Skin of body (tissue), 2 donors: ENCODE measurements around the gene ZNF784. TPM values are rescaled to one million over a fixed set of nuclear protein-coding genes. Genes with fewer than 3 reads are reported as not detected.
"Not testable (repeated sequence)": the region's sequence is repeated elsewhere in the genome, so short reads cannot be mapped to it uniquely, and the experiment has no call there.

Experiments used
- DNase-seq: peaks from one replicate; lab custom pipeline; 2025; lab: John Stamatoyannopoulos, UW
- total RNA-seq: library from RNA; depleted of rRNA; stranded (reverse); fragments of >200 nt; gene quantifications from one replicate; pipeline ENCODE4 v1.2.3, GENCODE V29; 2014

Gene ZNF784
- total RNA-seq, 1 donor from 2014 or later, result 3.2 TPM

GRCh38 chr19:55585658-55586339, 38.6 kb downstream of the ZNF784 start:
- DNase-seq, result peak; percentile 69

- no peak for DNase-seq
Measured at GRCh38 chr19:55584871-55585270, 39.5 kb downstream of the ZNF784 start.

GRCh38 chr19:55583897-55584296, 40.5 kb downstream of the ZNF784 start:
- not testable (repeated sequence) for DNase-seq

DNA sequence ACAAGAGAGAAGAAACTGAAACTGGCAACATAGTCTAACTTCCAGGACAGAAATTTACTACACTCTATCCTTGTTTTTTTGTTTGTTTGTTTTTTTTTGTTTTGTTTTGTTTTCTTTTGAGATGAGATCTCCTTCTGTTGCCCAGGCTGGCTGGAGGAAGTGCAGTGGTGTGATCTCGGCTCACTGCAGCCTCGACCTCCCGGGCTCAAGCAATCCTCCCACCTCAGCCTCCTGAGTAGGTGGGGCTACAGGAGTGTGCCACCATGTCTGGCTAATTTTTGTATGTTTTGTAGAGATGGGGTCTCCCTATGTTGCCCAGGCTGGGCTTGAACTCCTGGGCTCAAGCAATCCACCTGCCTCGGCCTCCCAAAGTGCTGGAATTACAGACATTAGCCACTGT, 42.1 kb downstream of the ZNF784 start:
- not testable (repeated sequence) for DNase-seq

GRCh38 chr19:55581823-55582223, 42.5 kb downstream of the ZNF784 start:
- DNase-seq, result no peak

- no peak for DNase-seq
Measured at GRCh38 chr19:55581145-55581822, 43.1 kb downstream of the ZNF784 start.

GRCh38 chr19:55580628-55581144, 43.7 kb downstream of the ZNF784 start, which contains the start of gene ZNF579:
Gene ZNF579 (minus strand): TSS chr19:55580848. CDS start chr19:55579639, 1,209 bp downstream.
- peak; percentile 90 for DNase-seq

DNA sequence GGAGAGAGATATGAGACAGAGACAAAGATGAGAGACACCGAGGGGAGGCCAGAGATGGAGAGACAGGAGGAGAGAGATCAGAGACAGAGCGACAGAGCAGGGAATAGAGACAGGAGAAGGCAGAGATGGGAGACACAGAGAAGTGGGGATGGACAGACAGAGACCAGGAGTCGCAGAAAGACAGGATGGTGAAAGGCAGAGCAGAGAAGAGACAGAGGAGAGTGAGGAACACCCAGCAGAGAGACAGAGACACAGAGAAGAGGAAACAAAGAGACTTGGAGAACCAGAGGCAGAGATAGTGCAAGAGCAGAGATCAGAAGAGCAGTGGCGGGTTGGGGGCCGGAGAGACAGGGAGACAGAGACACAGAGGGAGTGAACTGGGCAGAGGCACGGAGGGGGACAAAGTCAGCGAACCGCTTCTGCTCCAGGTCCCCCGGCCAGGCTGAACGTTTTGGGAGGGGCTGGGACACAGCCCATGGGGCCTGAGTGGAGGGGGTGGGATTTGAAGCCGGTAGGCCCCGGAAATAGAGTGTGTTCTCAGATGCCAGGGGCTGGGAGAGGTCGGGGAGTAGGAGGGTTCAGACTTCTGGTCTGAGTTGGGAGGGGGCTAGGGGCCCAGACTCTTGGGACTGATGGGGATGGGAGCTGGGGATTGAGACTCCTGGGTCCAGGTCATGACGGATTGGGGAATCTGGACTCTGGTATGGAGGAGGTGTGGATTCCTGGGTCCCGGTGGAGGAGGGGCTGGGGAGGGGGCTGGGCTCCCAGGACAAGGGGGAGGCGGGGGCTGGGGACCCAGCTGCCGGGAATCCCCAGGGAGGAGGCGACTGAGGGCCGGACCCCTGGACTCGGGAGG, 44.4 kb downstream of the ZNF784 start:
- DNase-seq, result peak; percentile 24

- DNase-seq, result no peak
Measured at GRCh38 chr19:55578761-55579747, 45.3 kb downstream of the ZNF784 start.

DNA sequence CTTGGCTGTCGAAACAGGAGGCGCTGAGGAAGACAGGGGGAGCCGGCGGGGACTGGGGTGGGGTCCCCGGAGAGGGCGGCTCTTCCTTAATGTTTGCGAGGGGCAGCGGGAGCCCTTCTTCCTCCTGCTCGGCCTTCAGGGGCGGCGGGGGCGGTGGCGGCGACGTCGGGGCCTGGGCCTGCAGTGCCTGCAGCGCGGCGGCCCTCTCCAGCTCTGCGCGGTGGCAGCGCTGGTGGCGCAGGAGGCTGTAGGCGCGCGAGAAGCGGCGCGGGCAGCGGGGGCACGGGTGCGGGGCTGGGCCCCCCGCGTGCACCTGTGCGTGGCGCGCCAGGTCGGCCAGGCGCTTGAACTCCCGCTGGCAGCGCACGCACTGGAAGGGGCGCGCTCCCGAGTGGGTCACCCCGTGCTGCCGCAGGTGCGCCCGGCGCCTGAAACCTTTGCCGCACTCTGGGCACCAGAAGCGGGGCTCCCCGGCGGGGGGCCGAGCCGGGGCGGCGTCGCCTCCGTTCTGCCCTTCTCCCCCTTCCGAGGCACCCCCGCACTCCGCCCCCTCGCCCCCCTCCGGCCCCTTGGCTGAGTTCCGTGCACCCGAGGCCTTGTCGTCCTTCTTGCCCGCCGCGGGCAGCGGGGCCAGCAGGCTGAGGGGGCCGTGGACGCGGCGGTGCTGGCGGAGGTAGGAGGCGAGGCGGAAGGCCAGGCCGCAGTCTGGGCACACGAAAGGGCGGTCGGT, 46.2 kb downstream of the ZNF784 start:
- no peak for DNase-seq

DNA sequence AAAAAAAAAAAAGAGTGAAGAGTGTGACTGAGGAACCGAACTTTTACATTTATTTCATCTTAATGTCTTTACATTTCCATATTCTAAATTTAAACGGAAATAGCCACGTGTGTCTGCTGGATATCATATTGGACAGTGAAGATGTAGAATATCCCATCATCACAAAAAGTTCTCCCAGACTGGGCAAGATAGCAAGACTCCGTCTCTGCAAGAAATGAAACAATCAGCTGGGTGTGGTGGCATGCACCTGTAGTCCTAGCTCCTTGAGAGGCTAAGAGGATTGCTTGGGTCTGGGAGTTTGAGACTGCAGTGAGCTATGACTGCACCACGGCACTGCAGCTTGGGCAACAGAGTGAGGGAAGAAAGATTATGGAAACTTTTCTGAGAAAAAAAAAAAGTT, 47.6 kb downstream of the ZNF784 start:
- no peak for DNase-seq

DNA sequence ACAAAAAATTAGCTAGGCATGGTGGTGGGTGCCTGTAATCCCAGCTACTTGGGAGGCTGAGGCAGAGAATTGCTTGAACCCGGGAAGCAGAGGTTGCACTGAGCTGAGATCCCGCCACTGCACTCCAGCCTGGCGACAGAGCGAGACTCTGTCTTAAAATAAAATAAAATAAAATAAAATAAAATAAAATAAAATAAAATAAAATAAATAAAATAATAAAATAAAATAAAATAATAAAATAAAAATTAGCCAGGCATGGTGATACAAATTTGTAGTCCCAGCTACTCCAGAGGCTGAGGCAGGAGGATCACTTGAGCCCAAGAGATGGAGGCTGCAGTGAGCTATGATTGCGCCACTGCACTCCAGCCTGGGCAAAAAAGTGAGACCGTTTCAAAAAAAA, 50.4 kb downstream of the ZNF784 start:
- DNase-seq, result not testable (repeated sequence)

Other genes with a start within 250 kb of the ZNF784 start
- gene TMEM190, start 247.7 kb downstream of the ZNF784 start, total RNA-seq, result not detected
- 0.30 TPM for gene TMEM238, start 240.3 kb downstream of the ZNF784 start, total RNA-seq
- gene RPL28, start 238.6 kb downstream of the ZNF784 start, total RNA-seq, result 377 TPM
- 25.4 TPM for gene UBE2S, start 216.8 kb downstream of the ZNF784 start, total RNA-seq
- 0.10 TPM for gene SHISA7, start 181.3 kb downstream of the ZNF784 start, total RNA-seq
- 23.0 TPM for gene ISOC2, start 162.9 kb downstream of the ZNF784 start, total RNA-seq
- gene C19orf85, start 159.8 kb downstream of the ZNF784 start, total RNA-seq, result not detected
- gene ZNF628, start 147.9 kb downstream of the ZNF784 start, total RNA-seq, result 1.1 TPM
- 6.1 TPM for gene NAT14, start 139.4 kb downstream of the ZNF784 start, total RNA-seq
- 16.5 TPM for gene SSC5D, start 136.1 kb downstream of the ZNF784 start, total RNA-seq
- gene SBK2, start 87.4 kb downstream of the ZNF784 start, total RNA-seq, result not detected
- gene SBK3, start 79.0 kb downstream of the ZNF784 start, total RNA-seq, result not detected
- gene ZNF579, start 43.7 kb downstream of the ZNF784 start, total RNA-seq, result 2.2 TPM
- gene FIZ1, start 25.0 kb downstream of the ZNF784 start, total RNA-seq, result 3.2 TPM
- gene ZNF524, start 24.3 kb downstream of the ZNF784 start, total RNA-seq, result 6.4 TPM
- 2.1 TPM for gene ZNF865, start 18.9 kb downstream of the ZNF784 start, total RNA-seq
- gene ZNF580, start 16.4 kb upstream of the ZNF784 start, total RNA-seq, result 4.0 TPM
- gene ZNF581, start 19.1 kb upstream of the ZNF784 start, total RNA-seq, result 12.4 TPM
- 4.2 TPM for gene CCDC106, start 23.6 kb upstream of the ZNF784 start, total RNA-seq
- 64.1 TPM for gene U2AF2, start 30.5 kb upstream of the ZNF784 start, total RNA-seq
- gene EPN1, start 50.7 kb upstream of the ZNF784 start, total RNA-seq, result 20.8 TPM
- gene NLRP9, start 113.8 kb upstream of the ZNF784 start, total RNA-seq, result not detected
- gene RFPL4A, start 134.5 kb upstream of the ZNF784 start, total RNA-seq, result not detected
- not detected for gene RFPL4AL1, start 144.6 kb upstream of the ZNF784 start, total RNA-seq
- gene NLRP11, start 207.4 kb upstream of the ZNF784 start, total RNA-seq, result not detected
- not detected for gene NLRP4, start 212.0 kb upstream of the ZNF784 start, total RNA-seq